Measurements from ENCODE around the gene CLIC6.

CLIC6 gene

GRCh38 chr21:34724131-34724856 is 55.5 kb downstream of the CLIC6 start (continued):
- no peak for TF ChIP-seq CSRNP3 (CRISPR knock-in tag; IDR thresholded peaks at IDR 0.05)
- no peak for TF ChIP-seq ZNF70 (CRISPR knock-in tag; IDR thresholded peaks at IDR 0.05)
- TF ChIP-seq BACH2 (CRISPR knock-in tag; IDR thresholded peaks at IDR 0.05; ENCODE audit: borderline replicate concordance), result no peak
- no peak for TF ChIP-seq ARNTL (CRISPR knock-in tag; IDR thresholded peaks at IDR 0.05; ENCODE audit: borderline replicate concordance, low read depth)
- TF ChIP-seq, protein P1, sequence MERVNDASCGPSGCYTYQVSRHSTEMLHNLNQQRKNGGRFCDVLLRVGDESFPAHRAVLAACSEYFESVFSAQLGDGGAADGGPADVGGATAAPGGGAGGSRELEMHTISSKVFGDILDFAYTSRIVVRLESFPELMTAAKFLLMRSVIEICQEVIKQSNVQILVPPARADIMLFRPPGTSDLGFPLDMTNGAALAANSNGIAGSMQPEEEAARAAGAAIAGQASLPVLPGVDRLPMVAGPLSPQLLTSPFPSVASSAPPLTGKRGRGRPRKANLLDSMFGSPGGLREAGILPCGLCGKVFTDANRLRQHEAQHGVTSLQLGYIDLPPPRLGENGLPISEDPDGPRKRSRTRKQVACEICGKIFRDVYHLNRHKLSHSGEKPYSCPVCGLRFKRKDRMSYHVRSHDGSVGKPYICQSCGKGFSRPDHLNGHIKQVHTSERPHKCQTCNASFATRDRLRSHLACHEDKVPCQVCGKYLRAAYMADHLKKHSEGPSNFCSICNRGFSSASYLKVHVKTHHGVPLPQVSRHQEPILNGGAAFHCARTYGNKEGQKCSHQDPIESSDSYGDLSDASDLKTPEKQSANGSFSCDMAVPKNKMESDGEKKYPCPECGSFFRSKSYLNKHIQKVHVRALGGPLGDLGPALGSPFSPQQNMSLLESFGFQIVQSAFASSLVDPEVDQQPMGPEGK (CRISPR knock-in tag; IDR thresholded peaks at IDR 0.05; ENCODE audit: borderline replicate concordance), result no peak

DNA sequence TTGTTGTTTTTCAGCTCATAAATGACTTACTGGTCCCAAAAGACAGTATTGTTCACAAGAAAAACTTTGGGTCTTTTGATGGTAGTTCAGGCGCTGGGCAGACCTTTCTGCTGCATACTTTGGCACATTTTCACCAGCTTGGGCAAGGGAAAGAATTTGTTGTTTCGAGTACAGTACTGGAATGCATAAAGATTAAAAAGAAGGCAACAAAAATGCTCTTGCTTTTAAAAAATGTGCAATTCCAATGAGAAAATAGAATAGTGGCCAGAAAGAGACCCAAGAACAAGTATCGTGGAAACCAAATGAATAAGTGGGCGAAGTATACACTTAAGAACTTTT is 56.0 kb downstream of the CLIC6 start:
- TF ChIP-seq ESRRG (CRISPR knock-in tag; IDR thresholded peaks at IDR 0.05) (no peak), GLIS3 (CRISPR knock-in tag; IDR thresholded peaks at IDR 0.05) (no peak), CREB5 (CRISPR knock-in tag; IDR thresholded peaks at IDR 0.05; ENCODE audit: low read depth) (no peak), TOX (CRISPR knock-in tag; IDR thresholded peaks at IDR 0.05; ENCODE audit: borderline replicate concordance) (no peak), ZFP3 (CRISPR knock-in tag; IDR thresholded peaks at IDR 0.05) (no peak), SNAI2 (CRISPR knock-in tag; IDR thresholded peaks at IDR 0.05) (no peak), ISL1 (CRISPR knock-in tag; IDR thresholded peaks at IDR 0.05) (no peak), PPARA (CRISPR knock-in tag; IDR thresholded peaks at IDR 0.05; ENCODE audit: borderline replicate concordance) (no peak), TCF4 (CRISPR knock-in tag; IDR thresholded peaks at IDR 0.05; ENCODE audit: borderline replicate concordance) (no peak), CSDC2 (CRISPR knock-in tag; IDR thresholded peaks at IDR 0.05) (no peak), BACH2 (CRISPR knock-in tag; IDR thresholded peaks at IDR 0.05; ENCODE audit: borderline replicate concordance) (no peak), ZFP30 (CRISPR knock-in tag; IDR thresholded peaks at IDR 0.05) (no peak), ARNTL (CRISPR knock-in tag; IDR thresholded peaks at IDR 0.05; ENCODE audit: borderline replicate concordance, low read depth) (no peak), ZNF565 (CRISPR knock-in tag; conservative IDR thresholded peaks at IDR 0.05; ENCODE audit: low read depth) (no peak), ZNF70 (CRISPR knock-in tag; IDR thresholded peaks at IDR 0.05) (no peak), ZC3H10 (CRISPR knock-in tag; IDR thresholded peaks at IDR 0.05) (no peak), ZNF8 (CRISPR knock-in tag; IDR thresholded peaks at IDR 0.05) (no peak), CSRNP3 (CRISPR knock-in tag; IDR thresholded peaks at IDR 0.05) (no peak)
- TF ChIP-seq, protein P1 (CRISPR knock-in tag; IDR thresholded peaks at IDR 0.05; ENCODE audit: borderline replicate concordance), result no peak
- TF ChIP-seq, protein P2, sequence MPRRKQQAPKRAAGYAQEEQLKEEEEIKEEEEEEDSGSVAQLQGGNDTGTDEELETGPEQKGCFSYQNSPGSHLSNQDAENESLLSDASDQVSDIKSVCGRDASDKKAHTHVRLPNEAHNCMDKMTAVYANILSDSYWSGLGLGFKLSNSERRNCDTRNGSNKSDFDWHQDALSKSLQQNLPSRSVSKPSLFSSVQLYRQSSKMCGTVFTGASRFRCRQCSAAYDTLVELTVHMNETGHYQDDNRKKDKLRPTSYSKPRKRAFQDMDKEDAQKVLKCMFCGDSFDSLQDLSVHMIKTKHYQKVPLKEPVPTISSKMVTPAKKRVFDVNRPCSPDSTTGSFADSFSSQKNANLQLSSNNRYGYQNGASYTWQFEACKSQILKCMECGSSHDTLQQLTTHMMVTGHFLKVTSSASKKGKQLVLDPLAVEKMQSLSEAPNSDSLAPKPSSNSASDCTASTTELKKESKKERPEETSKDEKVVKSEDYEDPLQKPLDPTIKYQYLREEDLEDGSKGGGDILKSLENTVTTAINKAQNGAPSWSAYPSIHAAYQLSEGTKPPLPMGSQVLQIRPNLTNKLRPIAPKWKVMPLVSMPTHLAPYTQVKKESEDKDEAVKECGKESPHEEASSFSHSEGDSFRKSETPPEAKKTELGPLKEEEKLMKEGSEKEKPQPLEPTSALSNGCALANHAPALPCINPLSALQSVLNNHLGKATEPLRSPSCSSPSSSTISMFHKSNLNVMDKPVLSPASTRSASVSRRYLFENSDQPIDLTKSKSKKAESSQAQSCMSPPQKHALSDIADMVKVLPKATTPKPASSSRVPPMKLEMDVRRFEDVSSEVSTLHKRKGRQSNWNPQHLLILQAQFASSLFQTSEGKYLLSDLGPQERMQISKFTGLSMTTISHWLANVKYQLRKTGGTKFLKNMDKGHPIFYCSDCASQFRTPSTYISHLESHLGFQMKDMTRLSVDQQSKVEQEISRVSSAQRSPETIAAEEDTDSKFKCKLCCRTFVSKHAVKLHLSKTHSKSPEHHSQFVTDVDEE (CRISPR knock-in tag; IDR thresholded peaks at IDR 0.05), result no peak
- ATAC-seq, result no peak
